Gastroesophageal sphincter (tissue), 4 donors: ENCODE measurements around the gene EHMT1. TPM values are rescaled to one million over a fixed set of nuclear protein-coding genes. Genes with fewer than 3 reads are reported as not detected.
"Not testable (repeated sequence)": the region's sequence is repeated elsewhere in the genome, so short reads cannot be mapped to it uniquely, and the experiment has no call there.

Experiments
- ATAC-seq: fragments of 150-250 bp; one replicate; pipeline ENCODE4 v1.9.1; 2016; ENCODE audit warnings: mild to moderate bottlenecking, moderate library complexity
- H3K27ac ChIP-seq, 4 donors: fragments of 200-600 bp; sonication (generic) in 3 of 4; 1 replicate in 3 of 4; 2 replicates in 1 of 4; pipeline ENCODE4 v1.5.1; 2016 to 2019
- H3K27me3 ChIP-seq: fragments of 200-600 bp; sonication (generic); one replicate; pipeline ENCODE4 v1.5.1; 2019
- H3K36me3 ChIP-seq, 2 donors: fragments of 200-600 bp; sonication (generic); one replicate each; pipeline ENCODE4 v1.5.1; 2019; ENCODE audit warnings: control low read depth in 1 of 2
- H3K4me1 ChIP-seq, 3 donors: fragments of 200-600 bp; sonication (generic); 1 replicate in 2 of 3; 2 replicates in 1 of 3; pipeline ENCODE4 v1.5.1; 2016 to 2019; ENCODE audit warnings: control low read depth in 2 of 3
- H3K4me3 ChIP-seq, 2 donors: fragments of 200-600 bp; sonication (generic); one replicate each; pipeline ENCODE4 v1.5.1; 2019; ENCODE audit warnings: mild to moderate bottlenecking in 1 of 2, moderate library complexity in 1 of 2
- H3K9me3 ChIP-seq, 3 donors: fragments of 200-600 bp; sonication (generic); one replicate each; pipeline ENCODE4 v1.5.1; 2017 to 2019; ENCODE audit warnings: control low read depth in 2 of 3
- CTCF ChIP-seq, 4 experiments: fragments of 200-600 bp in 2 of 4; fragments of 450-650 bp in 2 of 4; sonication (generic) in 1 of 4; IDR thresholded peaks; one replicate each; pipeline ENCODE4 v1.5.1; 2017 to 2019; ENCODE audit warnings: antibody characterized with exemption in 4 of 4, mild to moderate bottlenecking in 2 of 4, moderate library complexity in 2 of 4
- EP300 ChIP-seq: sonication (generic); formaldehyde crosslinking; IDR thresholded peaks from one replicate; pipeline ENCODE4 v1.6.1; 2017; ENCODE audit warnings: antibody characterized with exemption, mild to moderate bottlenecking
- POLR2A ChIP-seq, 2 donors: fragments of 450-650 bp; IDR thresholded peaks; one replicate each; pipeline ENCODE4 v1.6.1; 2017; ENCODE audit warnings: antibody characterized with exemption in 2 of 2, mild to moderate bottlenecking in 2 of 2, moderate library complexity in 1 of 2
- POLR2AphosphoS5 ChIP-seq: sonication (generic); formaldehyde crosslinking; IDR thresholded peaks from one replicate; pipeline ENCODE4 v1.6.1; 2017; ENCODE audit warnings: antibody characterized with exemption
- WGBS, 2 donors: methylation state at CpG; one replicate each; pipeline ENCODE4 v1.1.5; 2018; ENCODE audit warnings: low coverage in 1 of 2; 5-methylcytosine and 5-hydroxymethylcytosine counted together
- total RNA-seq, 4 donors: library from RNA; depleted of rRNA; stranded (reverse); fragments of >200 nt; gene quantifications; one replicate each; pipeline ENCODE4 v1.1.0, GENCODE V29; 2016

Gene EHMT1
- total RNA-seq, 4 donors from 2014 or later, result 49.2 to 79.7 (median 64.7) TPM

DNA sequence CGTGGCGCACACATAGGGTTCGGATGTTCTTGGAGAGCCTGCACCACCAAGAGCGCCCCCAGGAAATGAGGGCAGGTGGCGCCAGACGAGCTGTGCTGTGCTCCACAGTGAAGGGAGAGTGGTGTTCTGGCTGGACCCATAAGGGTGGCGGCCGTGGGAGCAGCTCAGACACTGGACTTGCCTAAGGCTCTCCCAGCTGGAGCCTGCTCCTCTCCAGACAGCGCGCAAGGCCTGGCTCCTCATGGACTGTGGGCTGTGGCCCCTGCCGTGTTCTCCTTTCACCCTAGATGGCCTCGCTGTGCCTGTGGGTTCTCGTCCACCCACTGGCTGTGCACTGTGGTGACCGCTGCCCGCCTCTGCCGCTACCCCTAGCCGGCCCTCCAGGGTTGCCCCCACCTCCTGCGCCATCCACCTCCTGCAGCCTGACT lies 92.9 kb downstream of the EHMT1 start:
- Histone ChIP-seq H3K4me1 (peaks cover 0 to 45% (median 5%) of the 10 kb centered on the region in 3 donors), H3K27me3 (no peaks in the 10 kb centered on the region), H3K36me3 (peaks cover 0 to 23% of the 10 kb centered on the region in 2 donors), H3K9me3 (no peaks in the 10 kb centered on the region), H3K4me3 (no peak overlapping the region), H3K27ac (no peak overlapping the region)
- ATAC-seq, result no peak
- WGBS, 2 donors, result 81 to 88% methylated on average over 5 to 9 of the region's 18 CpGs
- no peak for TF ChIP-seq EP300
- TF ChIP-seq POLR2AphosphoS5, result no peak
- no peak for TF ChIP-seq CTCF (IDR thresholded peaks at IDR 0.05)
- TF ChIP-seq POLR2A (IDR thresholded peaks at IDR 0.05), result no peak

GRCh38 chr9:137715321-137715720 lies 96.5 kb downstream of the EHMT1 start:
- 65 to 85% methylated on average over 2 to 12 of the region's 12 CpGs for WGBS, 2 donors
- Histone ChIP-seq H3K4me1 (peaks cover 0 to 16% (median 5%) of the 10 kb centered on the region in 3 donors), H3K36me3 (peaks cover 0 to 58% of the 10 kb centered on the region in 2 donors), H3K9me3 (no peaks in the 10 kb centered on the region), H3K4me3 (no peak overlapping the region), H3K27ac (no peak overlapping the region), H3K27me3 (no peaks in the 10 kb centered on the region)
- no peak for ATAC-seq
- TF ChIP-seq POLR2AphosphoS5, result no peak
- no peak for TF ChIP-seq POLR2A (IDR thresholded peaks at IDR 0.05)
- TF ChIP-seq CTCF (IDR thresholded peaks at IDR 0.05), result no peak
- TF ChIP-seq EP300, result no peak

DNA sequence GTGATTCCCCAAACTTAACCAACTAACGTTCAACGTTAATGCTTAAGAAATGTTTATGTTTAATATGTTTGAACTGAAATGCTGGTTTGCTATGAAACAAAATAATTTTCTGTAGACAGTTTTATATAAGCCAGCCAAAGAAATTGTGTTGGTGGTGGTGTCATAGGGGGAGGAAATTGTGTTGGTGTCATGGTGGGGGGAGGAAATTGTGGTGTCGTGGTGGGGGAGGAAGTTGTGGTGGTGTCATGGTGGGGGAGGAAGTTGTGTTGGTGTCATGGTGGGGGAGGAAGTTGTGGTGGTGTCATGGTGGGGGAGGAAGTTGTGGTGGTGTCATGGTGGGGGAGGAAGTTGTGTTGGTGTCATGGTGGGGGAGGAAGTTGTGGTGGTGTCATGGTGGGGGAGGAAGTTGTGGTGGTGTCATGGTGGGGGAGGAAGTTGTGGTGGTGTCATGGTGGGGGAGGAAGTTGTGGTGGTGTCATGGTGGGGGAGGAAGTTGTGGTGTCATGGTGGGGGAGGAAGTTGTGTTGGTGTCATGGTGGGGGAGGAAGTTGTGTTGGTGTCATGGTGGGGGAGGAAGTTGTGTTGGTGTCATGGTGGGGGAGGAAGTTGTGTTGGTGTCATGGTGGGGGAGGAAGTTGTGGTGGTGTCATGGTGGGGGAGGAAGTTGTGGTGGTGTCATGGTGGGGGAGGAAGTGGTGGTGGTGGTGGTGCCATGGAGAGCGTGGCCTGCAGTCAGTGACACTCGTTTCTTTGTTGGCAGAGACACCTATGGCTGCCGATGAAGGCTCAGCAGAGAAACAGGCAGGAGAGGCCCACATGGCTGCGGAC lies 97.3 kb downstream of the EHMT1 start:
- H3K36me3 ChIP-seq, result peaks cover 0 to 63% of the 10 kb centered on the region in 2 donors

DNA sequence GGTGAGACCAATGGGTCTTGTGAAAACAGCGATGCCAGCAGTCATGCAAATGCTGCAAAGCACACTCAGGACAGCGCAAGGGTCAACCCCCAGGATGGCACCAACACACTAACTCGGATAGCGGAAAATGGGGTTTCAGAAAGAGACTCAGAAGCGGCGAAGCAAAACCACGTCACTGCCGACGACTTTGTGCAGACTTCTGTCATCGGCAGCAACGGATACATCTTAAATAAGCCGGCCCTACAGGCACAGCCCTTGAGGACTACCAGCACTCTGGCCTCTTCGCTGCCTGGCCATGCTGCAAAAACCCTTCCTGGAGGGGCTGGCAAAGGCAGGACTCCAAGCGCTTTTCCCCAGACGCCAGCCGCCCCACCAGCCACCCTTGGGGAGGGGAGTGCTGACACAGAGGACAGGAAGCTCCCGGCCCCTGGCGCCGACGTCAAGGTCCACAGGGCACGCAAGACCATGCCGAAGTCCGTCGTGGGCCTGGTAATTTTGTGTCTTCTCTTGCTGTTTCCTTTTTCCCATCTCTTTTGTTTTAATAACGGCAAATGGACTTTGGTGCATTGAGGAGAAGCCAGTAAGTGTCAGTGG lies 98.0 kb downstream of the EHMT1 start:
- H3K27ac ChIP-seq, result no peak overlapping the region
- no peaks in the 10 kb centered on the region for H3K27me3 ChIP-seq
- peaks cover 0 to 56% of the 10 kb centered on the region in 2 donors for H3K36me3 ChIP-seq
- TF ChIP-seq POLR2A (IDR thresholded peaks at IDR 0.05), result no peak
- no peaks in the 10 kb centered on the region for H3K9me3 ChIP-seq
- H3K4me1 ChIP-seq, result peaks cover 0 to 2% (median 0%) of the 10 kb centered on the region in 3 donors
- no peak for ATAC-seq
- no peak overlapping the region for H3K4me3 ChIP-seq
- WGBS, 2 donors, result 90 to 94% methylated on average over 2 to 24 of the region's 25 CpGs

More for the DNA sequence above, 97.3 kb downstream of the EHMT1 start:
- not testable (repeated sequence) for ATAC-seq, H3K4me1 ChIP-seq, H3K27ac ChIP-seq, H3K4me3 ChIP-seq, H3K9me3 ChIP-seq, H3K27me3 ChIP-seq
- 78 to 83% methylated on average over 5 to 7 of the region's 7 CpGs for WGBS, 2 donors

GRCh38 chr9:137717776-137718327 lies 99.0 kb downstream of the EHMT1 start:
- Histone ChIP-seq H3K4me1 (peaks cover 0 to 5% (median 0%) of the 10 kb centered on the region in 3 donors), H3K27ac (no peak overlapping the region), H3K27me3 (no peaks in the 10 kb centered on the region), H3K4me3 (no peak overlapping the region), H3K9me3 (no peaks in the 10 kb centered on the region), H3K36me3 (peaks cover 0 to 48% of the 10 kb centered on the region in 2 donors)
- ATAC-seq, result no peak
- WGBS, 2 donors, result 88 to 94% methylated on average over 10 to 18 of the region's 28 CpGs
- TF ChIP-seq EP300 (no peak), CTCF (IDR thresholded peaks at IDR 0.05) (no peak), POLR2AphosphoS5 (no peak), POLR2A (IDR thresholded peaks at IDR 0.05) (no peak)
